Epithelial cell of esophagus (primary cell): ENCODE data around the gene PPP1R14D.

Experiments used
- DNase-seq: peaks from one replicate; pipeline ENCODE4 v3.0.0; 2010; ENCODE audit warnings: low read depth
- H3K4me3 ChIP-seq: 2 replicates; pipeline ENCODE4 v1.5.1; 2011; ENCODE audit warnings: mild to moderate bottlenecking, low read length, control low read depth
- CTCF ChIP-seq: IDR thresholded peaks from 2 replicates; pipeline ENCODE4 v1.5.1; 2011; ENCODE audit warnings: low read depth, mild to moderate bottlenecking, low read length, control low read depth, inconsistent platforms; ENCODE audit not compliant: insufficient read depth; ENCODE audit errors: missing control alignments

PPP1R14D gene

GRCh38 chr15:40796512-40796911 lies 32.0 kb downstream of the PPP1R14D start:
- DNase-seq, result no peak
- no peak overlapping the region for H3K4me3 ChIP-seq
- TF ChIP-seq CTCF, result no peak

- DNase-seq, result no peak
- no peak overlapping the region for H3K4me3 ChIP-seq
- no peak for TF ChIP-seq CTCF
Measured at GRCh38 chr15:40796041-40796440, 32.5 kb downstream of the PPP1R14D start.

GRCh38 chr15:40793216-40793989 lies 35.1 kb downstream of the PPP1R14D start:
- DNase-seq, result peak; percentile 97
- no peak overlapping the region for H3K4me3 ChIP-seq
- no peak for TF ChIP-seq CTCF

GRCh38 chr15:40792394-40792793 lies 36.1 kb downstream of the PPP1R14D start:
- no peak for DNase-seq
- H3K4me3 ChIP-seq, result no peak overlapping the region
- no peak for TF ChIP-seq CTCF

- no peak for TF ChIP-seq CTCF
- no peak overlapping the region for H3K4me3 ChIP-seq
- DNase-seq, result peak; percentile 57
Measured at GRCh38 chr15:40790718-40791117, 37.8 kb downstream of the PPP1R14D start.

- no peak for DNase-seq
Measured at GRCh38 chr15:40789999-40790398, 38.5 kb downstream of the PPP1R14D start.

More at GRCh38 chr15:40789999-40790398, 38.5 kb downstream of the PPP1R14D start:
- no peak overlapping the region for H3K4me3 ChIP-seq
- TF ChIP-seq CTCF, result no peak
